ENCODE measurements around the gene ZNF253. TPM values are rescaled to one million over a fixed set of nuclear protein-coding genes. Genes with fewer than 3 reads are reported as not detected.
"Not testable (repeated sequence)": the region's sequence is repeated elsewhere in the genome, so short reads cannot be mapped to it uniquely, and the experiment has no call there.

Gene ZNF253
- polyA plus RNA-seq (2013, experiment 1 of 2; ENCODE audit: insufficient read length): 1.6 TPM
- polyA plus RNA-seq (2013, experiment 2 of 2; ENCODE audit: insufficient read length): 1.3 TPM

GRCh38 chr19:19865750-19866610, at the start of gene ZNF253:
Gene ZNF253, plus strand, starts transcription at chr19:19865882. Its CDS starts 115 bp downstream, at chr19:19865997.
- DNase-seq: peak; percentile 96

DNA sequence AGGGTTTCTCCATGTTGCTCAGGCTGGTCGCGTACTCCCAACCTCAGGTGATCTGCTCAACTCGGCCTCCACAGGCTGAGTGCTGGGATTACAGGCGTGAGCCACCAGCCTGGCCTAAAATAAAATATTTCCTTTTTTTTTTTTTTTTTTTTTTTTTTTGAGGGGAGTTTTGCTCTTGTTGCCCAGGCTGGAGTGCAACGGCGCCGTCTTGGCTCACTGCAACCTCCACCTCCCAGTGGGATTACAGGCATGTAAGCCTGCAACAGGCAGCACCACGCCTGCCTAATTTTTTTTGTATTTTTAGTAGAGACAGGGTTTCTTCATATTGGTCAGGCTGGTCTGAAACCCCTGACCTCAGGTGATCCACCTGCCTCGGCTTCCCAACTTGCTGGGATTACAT, 49.0 kb upstream of the ZNF253 start:
- no peak for DNase-seq

- DNase-seq: no peak
Measured at GRCh38 chr19:19817357-19817756, 48.3 kb upstream of the ZNF253 start.

- no peak for DNase-seq
Measured at GRCh38 chr19:19820774-19821320, 44.8 kb upstream of the ZNF253 start.

DNA sequence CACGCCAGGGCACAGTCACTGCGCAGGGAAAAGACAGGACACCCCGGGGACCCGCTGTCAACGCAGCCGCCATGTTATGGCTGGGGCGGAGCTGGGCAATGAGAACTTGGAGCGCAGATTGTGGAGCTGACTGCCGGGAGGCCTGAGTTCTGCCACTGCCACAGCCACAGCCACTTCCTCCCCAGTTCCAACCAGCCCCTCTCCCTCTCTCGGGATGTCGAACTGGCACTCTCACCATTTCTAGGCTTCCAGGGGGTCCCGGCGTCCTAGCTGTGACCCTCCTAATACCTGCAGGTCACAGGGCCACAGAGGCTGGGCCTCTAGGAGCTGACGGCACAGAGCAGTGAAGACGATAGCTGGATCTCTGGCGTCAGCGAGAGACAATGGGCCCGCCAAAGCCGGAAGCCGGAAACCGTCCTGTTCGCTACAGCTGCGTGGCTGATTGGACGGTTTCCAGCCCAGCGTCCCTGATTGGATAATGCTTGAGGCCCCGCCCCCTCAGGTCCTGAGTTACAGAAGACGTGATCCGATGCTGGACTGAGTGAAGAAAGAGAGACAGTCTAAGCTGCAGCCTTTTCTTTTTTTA, 44.2 kb upstream of the ZNF253 start, which contains the start of gene ZNF506:
ZNF506 (minus strand) TSS at position 385 of the 586 bp plus-strand sequence; CDS start at position 238, 147 bp downstream.
- peak; percentile 95 for DNase-seq

GRCh38 chr19:19821976-19822375, 43.7 kb upstream of the ZNF253 start:
- DNase-seq: not testable (repeated sequence)

- DNase-seq: no peak
Measured at GRCh38 chr19:19823916-19824315, 41.8 kb upstream of the ZNF253 start.

DNA sequence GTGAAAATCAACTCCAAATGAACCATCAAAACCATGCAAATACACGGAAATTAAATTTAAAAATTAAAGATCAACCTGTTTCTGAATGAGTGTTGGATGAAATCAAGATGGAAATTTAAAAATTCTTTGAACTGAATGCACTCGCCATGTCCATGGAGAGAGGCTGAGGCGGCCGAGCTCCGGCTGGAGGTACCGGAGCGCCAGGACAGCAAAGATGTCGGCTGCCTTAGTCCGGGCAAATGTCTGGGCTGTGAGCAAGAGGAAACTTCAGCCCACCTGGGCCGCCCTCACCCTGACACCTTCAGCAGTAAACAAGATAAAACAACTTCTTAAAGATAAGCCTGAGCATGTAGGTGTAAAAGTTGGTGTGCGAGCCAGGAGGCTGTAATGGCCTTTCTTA, 38.8 kb upstream of the ZNF253 start:
- no peak for DNase-seq

GRCh38 chr19:19835560-19836038, 30.1 kb upstream of the ZNF253 start:
- no peak for DNase-seq

DNA sequence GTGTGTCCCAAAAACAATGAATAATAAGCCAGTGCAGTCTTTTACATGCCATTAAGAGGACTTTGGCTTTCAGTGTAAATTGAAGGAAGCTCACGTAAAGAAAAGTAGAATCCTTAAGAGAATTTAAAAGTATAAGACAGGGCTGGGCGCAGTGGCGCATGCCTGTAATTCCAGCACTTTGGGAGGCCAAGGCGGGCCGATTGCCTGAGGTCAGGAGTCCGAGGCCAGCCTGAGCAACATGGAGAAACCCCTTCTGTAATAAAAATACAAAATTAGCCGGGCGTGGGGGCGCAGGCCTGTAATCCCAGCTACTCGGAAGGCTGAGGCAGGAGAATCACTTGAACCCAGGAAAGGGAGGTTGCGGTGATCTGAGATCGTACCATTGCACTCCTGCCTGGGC, 17.9 kb upstream of the ZNF253 start:
- no peak for DNase-seq

- no peak for DNase-seq
Measured at GRCh38 chr19:19849056-19849455, 16.6 kb upstream of the ZNF253 start.

- DNase-seq: not testable (repeated sequence)
Measured at GRCh38 chr19:19851740-19852139, 13.9 kb upstream of the ZNF253 start.

DNA sequence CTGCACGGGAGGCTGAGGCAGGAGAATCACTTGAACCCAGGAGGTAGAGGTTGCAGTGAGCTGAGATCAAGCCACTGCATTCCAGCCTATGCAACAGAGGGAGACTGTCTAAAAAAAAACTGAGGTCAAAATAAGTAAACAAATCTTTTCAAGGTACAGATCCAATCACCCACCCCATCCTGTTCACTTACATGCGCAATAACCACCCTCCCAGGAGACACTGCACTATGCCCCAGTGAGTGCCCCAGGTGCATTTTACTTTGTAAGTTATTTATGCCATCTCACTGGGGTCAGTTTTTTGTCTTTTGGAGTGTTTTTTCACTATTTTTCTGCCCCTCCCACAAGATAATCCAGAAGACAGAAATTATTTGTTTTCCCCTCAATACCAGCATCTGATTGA, 6.9 kb upstream of the ZNF253 start:
- DNase-seq: no peak

GRCh38 chr19:19860756-19861390, 4.8 kb upstream of the ZNF253 start:
- DNase-seq: no peak

GRCh38 chr19:19866611-19867248, 1.0 kb downstream of the ZNF253 start:
- DNase-seq: peak; percentile 9

DNA sequence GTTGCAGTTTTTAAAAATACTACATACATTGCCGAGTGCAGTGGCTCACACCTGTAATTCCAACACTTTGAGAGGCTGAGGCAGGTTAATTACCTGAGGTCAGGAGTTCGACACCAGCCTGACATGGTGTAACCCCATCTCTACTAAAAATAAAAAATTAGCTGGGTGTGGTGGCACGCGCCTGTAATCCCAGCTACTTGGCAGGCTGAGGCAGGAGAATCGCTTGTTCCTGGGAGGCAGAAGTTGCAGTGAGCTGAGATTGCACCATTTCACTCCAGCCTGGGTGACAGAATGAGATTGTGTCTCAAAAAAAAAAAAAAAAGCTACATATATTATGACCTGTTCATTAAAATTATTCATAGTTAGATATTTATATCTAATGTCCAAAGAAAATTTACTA, 4.4 kb downstream of the ZNF253 start:
- not testable (repeated sequence) for DNase-seq

GRCh38 chr19:19871932-19872331, 6.2 kb downstream of the ZNF253 start:
- no peak for DNase-seq

DNA sequence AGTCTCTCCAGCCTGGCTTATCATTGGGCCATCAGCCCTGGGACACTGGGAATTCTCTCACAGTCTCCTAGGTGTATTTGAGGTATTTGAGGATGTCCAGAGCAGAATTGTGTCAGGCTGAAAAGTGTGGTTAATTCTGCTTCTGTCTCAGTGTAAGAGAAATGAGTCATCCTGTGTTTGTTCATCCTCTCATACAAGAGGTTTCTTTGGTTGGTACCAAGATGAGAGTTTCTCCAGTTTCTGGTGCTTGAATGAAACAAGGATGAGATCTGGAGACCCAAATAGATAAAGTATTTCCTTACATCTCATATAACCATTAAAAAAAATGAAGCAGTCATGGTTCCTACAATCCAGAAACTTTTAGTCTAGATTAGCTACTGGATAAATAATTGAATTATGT, 7.7 kb downstream of the ZNF253 start:
- DNase-seq: no peak

- DNase-seq: no peak
Measured at GRCh38 chr19:19877724-19878123, 12.0 kb downstream of the ZNF253 start.

DNA sequence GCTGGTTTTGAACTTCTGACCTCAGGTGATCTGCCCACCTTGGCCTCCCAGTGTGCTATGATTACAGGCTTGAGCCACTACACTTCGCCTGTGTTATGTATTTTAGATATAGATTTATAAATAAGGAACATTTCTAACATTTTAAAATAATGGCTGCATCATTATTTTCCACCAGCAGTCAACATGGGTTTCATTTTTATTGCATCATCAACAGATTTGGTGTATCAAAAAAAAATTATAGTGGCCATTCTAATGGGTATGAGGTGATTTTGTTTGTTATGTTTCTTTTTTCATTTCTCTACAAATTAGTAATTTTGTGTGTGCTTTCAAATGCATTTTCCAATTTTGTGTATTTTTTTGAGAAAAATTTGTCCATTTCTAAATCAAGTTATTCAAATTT, 18.9 kb downstream of the ZNF253 start:
- no peak for DNase-seq

GRCh38 chr19:19892055-19892941, 26.6 kb downstream of the ZNF253 start:
- not testable (repeated sequence) for DNase-seq

Data from fibroblast of skin of back (primary cell).